H9 (cell line): ENCODE data around the gene ROBO3. TPM values are rescaled to one million over a fixed set of nuclear protein-coding genes. Genes with fewer than 3 reads are reported as not detected.

Experiments used
- DNase-seq: peaks from one replicate; pipeline ENCODE4 v3.0.0-alpha.2; 2017
- H2AFZ ChIP-seq: one replicate; pipeline ENCODE4 v1.6.1; 2013; ENCODE audit warnings: mild to moderate bottlenecking, low read length, control low read depth, moderate library complexity
- H2AK5ac ChIP-seq: 2 replicates; pipeline ENCODE4 v1.6.1; 2013; ENCODE audit warnings: low read length, control low read depth, mixed read lengths; ENCODE audit not compliant: insufficient read length
- H2BK120ac ChIP-seq: one replicate; pipeline ENCODE4 v1.6.1; 2013; ENCODE audit warnings: low read depth, mild to moderate bottlenecking, low read length, control low read depth, inconsistent platforms; ENCODE audit not compliant: poor library complexity, severe bottlenecking
- H2BK12ac ChIP-seq: 2 replicates; pipeline ENCODE4 v1.6.1; 2013; ENCODE audit warnings: low read length, control low read depth, mixed read lengths, low read depth; ENCODE audit not compliant: insufficient read length
- H2BK15ac ChIP-seq: 2 replicates; pipeline ENCODE4 v1.6.1; 2013; ENCODE audit warnings: low read depth, low read length, control low read depth
- H2BK20ac ChIP-seq: one replicate; pipeline ENCODE4 v1.6.1; 2013; ENCODE audit warnings: low read depth, mild to moderate bottlenecking, low read length, control low read depth, inconsistent platforms; ENCODE audit not compliant: poor library complexity, severe bottlenecking
- H2BK5ac ChIP-seq: 2 replicates; pipeline ENCODE4 v1.6.1; 2013; ENCODE audit warnings: low read length, control low read depth, mixed read lengths; ENCODE audit not compliant: insufficient read length
- H3K14ac ChIP-seq: 2 replicates; pipeline ENCODE4 v1.6.1; 2013; ENCODE audit warnings: low read length, control low read depth; ENCODE audit not compliant: insufficient read depth
- H3K18ac ChIP-seq: 2 replicates; pipeline ENCODE4 v1.6.1; 2013; ENCODE audit warnings: low read depth, mild to moderate bottlenecking, mixed read lengths, low read length, control low read depth; ENCODE audit not compliant: insufficient read length
- H3K23ac ChIP-seq: 2 replicates; pipeline ENCODE4 v1.6.1; 2013; ENCODE audit warnings: low read length, control low read depth, mixed read lengths, low read depth; ENCODE audit not compliant: insufficient read length
- H3K23me2 ChIP-seq: 2 replicates; pipeline ENCODE4 v1.6.1; 2013; ENCODE audit warnings: low read depth, mild to moderate bottlenecking, mixed read lengths, low read length, control low read depth; ENCODE audit not compliant: insufficient read length, poor library complexity, severe bottlenecking
- H3K27ac ChIP-seq: 2 replicates; pipeline ENCODE4 v1.5.1; 2013; ENCODE audit warnings: low read length, control low read depth, mixed read lengths, low read depth; ENCODE audit not compliant: insufficient read length
- H3K27me3 ChIP-seq: 2 replicates; pipeline ENCODE4 v1.6.1; 2013; ENCODE audit warnings: low read length, control low read depth, inconsistent platforms; ENCODE audit not compliant: insufficient read depth
- H3K4ac ChIP-seq: 2 replicates; pipeline ENCODE4 v1.6.1; 2013; ENCODE audit warnings: low read depth, mild to moderate bottlenecking, control low read depth, inconsistent platforms, low read length, moderate library complexity
- H3K4me1 ChIP-seq: 2 replicates; pipeline ENCODE4 v1.6.1; 2013; ENCODE audit warnings: low read length, control low read depth, inconsistent platforms; ENCODE audit not compliant: insufficient read depth
- H3K4me2 ChIP-seq: 2 replicates; pipeline ENCODE4 v1.6.1; 2013; ENCODE audit warnings: low read length, control low read depth, mixed read lengths; ENCODE audit not compliant: insufficient read length, insufficient read depth
- H3K56ac ChIP-seq: 2 replicates; pipeline ENCODE4 v1.6.1; 2013; ENCODE audit warnings: low read depth, mild to moderate bottlenecking, mixed read lengths, low read length, control low read depth; ENCODE audit not compliant: insufficient read length
- H3K79me1 ChIP-seq: 2 replicates; pipeline ENCODE4 v1.6.1; 2013; ENCODE audit warnings: low read depth, mild to moderate bottlenecking, moderate library complexity, low read length, control low read depth, inconsistent platforms; ENCODE audit not compliant: insufficient read depth, poor library complexity, severe bottlenecking
- H3K79me2 ChIP-seq: 2 replicates; pipeline ENCODE4 v1.6.1; 2013; ENCODE audit warnings: low read length, control low read depth, inconsistent platforms; ENCODE audit not compliant: insufficient read depth
- H3K9ac ChIP-seq: 2 replicates; pipeline ENCODE4 v1.6.1; 2013; ENCODE audit warnings: low read length, control low read depth, mixed read lengths; ENCODE audit not compliant: insufficient read length; ENCODE audit errors: extremely low read depth
- H3K9me3 ChIP-seq: one replicate; pipeline ENCODE4 v1.6.1; 2013; ENCODE audit warnings: low read depth, low read length, inconsistent platforms; ENCODE audit not compliant: control insufficient read depth
- H3T11ph ChIP-seq: one replicate; pipeline ENCODE4 v1.6.1; 2013; ENCODE audit warnings: mild to moderate bottlenecking, low read length, control low read depth, inconsistent platforms
- H4K20me1 ChIP-seq: one replicate; pipeline ENCODE4 v1.6.1; 2013; ENCODE audit not compliant: control insufficient read depth, insufficient read length, insufficient read depth
- H4K5ac ChIP-seq: 2 replicates; pipeline ENCODE4 v1.6.1; 2013; ENCODE audit warnings: low read depth, mild to moderate bottlenecking, mixed read lengths, low read length, control low read depth; ENCODE audit not compliant: insufficient read length
- H4K8ac ChIP-seq: replicated peaks from 2 replicates; pipeline ENCODE4 v1.6.1; 2013; ENCODE audit warnings: low read length, control low read depth, mixed read lengths, low read depth; ENCODE audit not compliant: insufficient read length
- H4K91ac ChIP-seq: 2 replicates; pipeline ENCODE4 v1.6.1; 2013; ENCODE audit warnings: low read depth, mild to moderate bottlenecking, moderate library complexity, mixed read lengths, low read length, control low read depth; ENCODE audit not compliant: insufficient read length
- H3K27ac Mint-ChIP-seq, 3 experiments: 2 replicates in 2 of 3; 3 replicates in 1 of 3; pipeline ENCODE4 v1.8.0; 2020 to 2021; ENCODE audit warnings: mixed read lengths in 3 of 3, mild to moderate bottlenecking in 1 of 3, moderate library complexity in 1 of 3
- H3K27me3 Mint-ChIP-seq: 2 replicates; pipeline ENCODE4 v1.8.0; 2021; ENCODE audit warnings: low read depth, mild to moderate bottlenecking, moderate library complexity, mixed read lengths
- H3K36me3 Mint-ChIP-seq, 3 experiments: 2 replicates in 2 of 3; 3 replicates in 1 of 3; pipeline ENCODE4 v1.8.0; 2020 to 2021; ENCODE audit warnings: low read depth in 3 of 3, mixed read lengths in 3 of 3; ENCODE audit not compliant: insufficient read depth in 1 of 3
- H3K4me1 Mint-ChIP-seq, 2 experiments: 2 replicates each; pipeline ENCODE4 v1.8.0; 2020; ENCODE audit warnings: mixed read lengths in 2 of 2
- H3K4me3 Mint-ChIP-seq, 2 experiments: 2 replicates in 1 of 2; 3 replicates in 1 of 2; pipeline ENCODE4 v1.8.0; 2020 to 2021; ENCODE audit warnings: mild to moderate bottlenecking in 2 of 2, mixed read lengths in 2 of 2, moderate library complexity in 1 of 2
- H3K9me3 Mint-ChIP-seq, 2 experiments: 2 replicates in 1 of 2; 3 replicates in 1 of 2; pipeline ENCODE4 v1.8.0; 2020; ENCODE audit warnings: mild to moderate bottlenecking in 2 of 2, mixed read lengths in 2 of 2, moderate library complexity in 1 of 2
- CTCF ChIP-seq: fragments of 200-600 bp; sonication (generic); conservative IDR thresholded peaks from 3 replicates; pipeline ENCODE4 v1.8.0; 2021; ENCODE audit warnings: antibody characterized with exemption, mild to moderate bottlenecking
- WGBS: extraction: QIAGEN DNeasy Blood & Tissue Kit; methylation state at CpG from one replicate; pipeline ENCODE4 v1.1.7; 2013; ENCODE audit warnings: missing lambda C conversion rate, low lambda C conversion rate, mixed read lengths; ENCODE audit not compliant: insufficient read length; ENCODE audit errors: extremely low coverage; 5-methylcytosine and 5-hydroxymethylcytosine counted together
- total RNA-seq: library from RNA; stranded (reverse); gene quantifications from 2 replicates; pipeline ENCODE4 v1.2.1, GENCODE V29; 2021

Gene ROBO3
- total RNA-seq, 1 experiment from 2014 or later: 12.6 TPM

DNA sequence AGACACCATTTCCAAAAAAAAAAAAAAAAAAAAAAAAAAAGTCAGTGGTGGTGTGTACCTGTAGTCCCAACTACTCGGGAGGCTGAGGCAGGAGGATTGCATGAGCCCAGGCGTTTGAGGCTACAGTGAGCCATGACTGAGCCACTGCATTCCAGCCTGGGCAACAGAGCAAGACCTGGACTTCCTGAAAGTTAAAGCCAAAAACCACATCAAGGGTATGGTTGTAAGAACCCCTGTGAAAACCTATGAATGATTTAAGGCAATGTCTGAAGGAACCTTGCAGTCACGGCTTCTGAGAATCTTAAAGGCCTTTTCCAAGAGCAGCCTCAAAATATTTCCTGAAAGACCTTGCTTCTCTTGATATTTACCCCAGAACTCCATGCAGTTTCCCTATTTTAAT is 34.5 kb upstream of the ROBO3 start:
- no peak for TF ChIP-seq CTCF
- no peaks in the 10 kb centered on the region for H3K36me3 Mint-ChIP-seq

More for the DNA sequence above, 34.5 kb upstream of the ROBO3 start:
- Mint-ChIP-seq H3K4me3 (no peak overlapping the region), H3K4me1 (peaks cover 10 to 11% of the 10 kb centered on the region in 2 experiments), H3K9me3 (no peaks in the 10 kb centered on the region), H3K27ac (no peak overlapping the region), H3K27me3 (peaks cover 39% of the 10 kb centered on the region)
- H4K5ac ChIP-seq: no peak overlapping the region
- no peak overlapping the region for H3K4ac ChIP-seq
- no peak overlapping the region for H2BK120ac ChIP-seq
- H3K79me1 ChIP-seq: no peaks in the 10 kb centered on the region
- H3K23me2 ChIP-seq: no peaks in the 10 kb centered on the region
- WGBS: no CpG with 5 or more reads among the region's 3 CpGs
- no peak overlapping the region for H2BK12ac ChIP-seq
- H2BK20ac ChIP-seq: no peak overlapping the region
- H3T11ph ChIP-seq: no peak overlapping the region
- no peaks in the 10 kb centered on the region for H4K20me1 ChIP-seq
- no peak overlapping the region for H3K18ac ChIP-seq
- no peaks in the 10 kb centered on the region; the same call in 1 of the 2 replicates for H3K27me3 ChIP-seq
- no peak overlapping the region for H3K56ac ChIP-seq
- no peak overlapping the region for H2BK5ac ChIP-seq
- no peaks in the 10 kb centered on the region for H3K4me1 ChIP-seq
- H3K14ac ChIP-seq: no peak overlapping the region
- no peak overlapping the region for H2BK15ac ChIP-seq
- DNase-seq: no peak
- no peak overlapping the region for H2AK5ac ChIP-seq
- no peak overlapping the region for H3K23ac ChIP-seq
- H3K9me3 ChIP-seq: no peaks in the 10 kb centered on the region
- H2AFZ ChIP-seq: no peak overlapping the region
- H3K4me2 ChIP-seq: no peak overlapping the region
- H4K91ac ChIP-seq: no peak overlapping the region
- H3K79me2 ChIP-seq: no peaks in the 10 kb centered on the region
- H4K8ac ChIP-seq: no peak overlapping the region
- no peak overlapping the region for H3K27ac ChIP-seq
- H3K9ac ChIP-seq: no peak overlapping the region
